PC-9 (cell line): Measurements from ENCODE around the gene HOXB5. TPM values are rescaled to one million over a fixed set of nuclear protein-coding genes. Genes with fewer than 3 reads are reported as not detected.

ENCODE experiments used
- BruUV-seq: library from RNA; stranded (reverse); fragments of 400-500 nt; replicated peaks from 2 replicates; lab custom pipeline; 2021; lab: Mats Ljungman, UMichigan
- CTCF ChIA-PET: fragments of 300-600 bp; sonication (Branson Sonifier 250); formaldehyde crosslinking; loops from one replicate; lab custom pipeline; 2022; ENCODE audit warnings: antibody characterized with exemption; lab: Charles Lee
- POLR2A ChIA-PET: fragments of 300-600 bp; sonication (Branson Sonifier 250); formaldehyde crosslinking; loops from one replicate; lab custom pipeline; 2022; ENCODE audit warnings: antibody characterized with exemption; ENCODE audit not compliant: unreplicated experiment; lab: Charles Lee
- DNase-seq, 2 experiments: peaks; one replicate each; pipeline versions ENCODE4 v3.0.0 to v3.0.0-alpha.2; 2015 to 2022; ENCODE audit warnings: mixed read lengths in 1 of 2
- H2AFZ ChIP-seq: fragments of 200-600 bp; sonication (generic); 2 replicates; pipeline ENCODE4 v1.8.1; 2017; ENCODE audit warnings: antibody characterized with exemption
- H3F3A ChIP-seq: fragments of 200-600 bp; sonication (generic); 2 replicates; pipeline ENCODE4 v1.8.1; 2017; ENCODE audit warnings: antibody characterized with exemption, mild to moderate bottlenecking, low read depth; ENCODE audit not compliant: insufficient read depth
- H3K27ac ChIP-seq: fragments of 200-600 bp; sonication (generic); 2 replicates; pipeline ENCODE4 v1.6.1; 2016; ENCODE audit warnings: mixed run types
- H3K27me3 ChIP-seq: fragments of 200-600 bp; sonication (generic); 2 replicates; pipeline ENCODE4 v1.6.1; 2016; ENCODE audit warnings: low read depth, mixed run types; ENCODE audit not compliant: insufficient read depth
- H3K36me3 ChIP-seq: fragments of 200-600 bp; sonication (generic); 2 replicates; pipeline ENCODE4 v1.6.1; 2016; ENCODE audit warnings: low read depth, mixed run types
- H3K4me1 ChIP-seq: fragments of 200-600 bp; sonication (generic); replicated peaks from 2 replicates; pipeline ENCODE4 v1.6.1; 2016; ENCODE audit warnings: mixed run types; ENCODE audit not compliant: insufficient read depth
- H3K4me2 ChIP-seq: fragments of 200-600 bp; sonication (generic); 2 replicates; pipeline ENCODE4 v1.6.1; 2017; ENCODE audit warnings: mixed run types
- H3K4me3 ChIP-seq: fragments of 200-600 bp; sonication (generic); 2 replicates; pipeline ENCODE4 v1.6.1; 2016; ENCODE audit warnings: mixed run types
- H3K79me2 ChIP-seq: fragments of 200-600 bp; sonication (generic); 2 replicates; pipeline ENCODE4 v1.6.1; 2017; ENCODE audit warnings: low read depth, mixed run types
- H3K9me2 ChIP-seq: fragments of 200-600 bp; sonication (generic); 2 replicates; pipeline ENCODE4 v1.8.1; 2017; ENCODE audit warnings: mild to moderate bottlenecking; ENCODE audit not compliant: insufficient read depth
- H3K9me3 ChIP-seq: fragments of 200-600 bp; sonication (generic); 2 replicates; pipeline ENCODE4 v1.8.1; 2016; ENCODE audit warnings: low read depth; ENCODE audit not compliant: insufficient read depth
- H4K20me1 ChIP-seq: fragments of 200-600 bp; sonication (generic); 2 replicates; pipeline ENCODE4 v1.8.1; 2017; ENCODE audit not compliant: insufficient read depth
- EZH2 ChIP-seq: fragments of 200-600 bp; sonication (generic); IDR thresholded peaks from 2 replicates; pipeline ENCODE4 v1.8.0; 2017; ENCODE audit warnings: antibody characterized with exemption, low read depth
- intact Hi-C: fragments of 100-400 bp; cut with micrococcal nuclease; formaldehyde crosslinking; loops from one replicate; pipeline ENCODE4 v1.10.0; 2022; ENCODE audit not compliant: unreplicated experiment
- total RNA-seq: library from RNA; stranded (reverse); gene quantifications from 2 replicates; pipeline ENCODE4 v1.2.3, GENCODE V29; 2021
- TF ChIP-seq, protein P1 (sequence below): fragments of 200-600 bp; sonication (generic); conservative IDR thresholded peaks from 2 replicates; pipeline ENCODE4 v1.6.1; 2017; ENCODE audit warnings: mixed run types, antibody characterized with exemption, mild to moderate bottlenecking, moderate library complexity

HOXB5 gene
- total RNA-seq, 1 experiment from 2014 or later: 12.9 TPM

DNA sequence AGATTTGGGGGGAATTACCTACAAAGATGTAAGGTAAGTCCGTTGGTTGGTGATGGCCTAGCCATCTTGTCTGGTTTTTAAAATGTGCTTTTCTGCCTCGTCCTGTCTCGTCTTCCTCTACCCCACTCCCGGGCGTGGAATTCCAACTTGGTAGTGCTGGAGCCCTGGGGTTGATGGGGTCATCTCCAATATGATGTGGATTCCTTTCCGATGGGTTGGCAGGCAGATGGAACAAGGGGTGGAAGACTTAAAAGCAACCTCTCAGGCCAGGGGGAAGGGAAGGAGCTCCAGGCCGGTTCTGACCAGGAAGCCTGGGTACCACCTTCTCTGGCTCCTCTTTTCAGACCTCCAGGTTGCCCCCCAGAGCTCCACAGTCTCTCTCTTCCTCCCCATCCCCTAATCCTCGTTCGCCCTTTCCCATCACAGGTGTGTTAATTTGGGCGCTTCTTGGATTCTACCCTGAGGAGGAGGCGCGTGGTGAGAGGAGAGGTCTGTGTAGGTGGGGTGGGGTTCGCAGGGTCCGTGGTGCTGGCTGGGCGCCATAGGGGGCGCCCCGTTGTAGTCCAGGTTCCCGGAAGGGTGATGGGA lies 43.6 kb downstream of the HOXB5 start:
- TF ChIP-seq, protein P1, sequence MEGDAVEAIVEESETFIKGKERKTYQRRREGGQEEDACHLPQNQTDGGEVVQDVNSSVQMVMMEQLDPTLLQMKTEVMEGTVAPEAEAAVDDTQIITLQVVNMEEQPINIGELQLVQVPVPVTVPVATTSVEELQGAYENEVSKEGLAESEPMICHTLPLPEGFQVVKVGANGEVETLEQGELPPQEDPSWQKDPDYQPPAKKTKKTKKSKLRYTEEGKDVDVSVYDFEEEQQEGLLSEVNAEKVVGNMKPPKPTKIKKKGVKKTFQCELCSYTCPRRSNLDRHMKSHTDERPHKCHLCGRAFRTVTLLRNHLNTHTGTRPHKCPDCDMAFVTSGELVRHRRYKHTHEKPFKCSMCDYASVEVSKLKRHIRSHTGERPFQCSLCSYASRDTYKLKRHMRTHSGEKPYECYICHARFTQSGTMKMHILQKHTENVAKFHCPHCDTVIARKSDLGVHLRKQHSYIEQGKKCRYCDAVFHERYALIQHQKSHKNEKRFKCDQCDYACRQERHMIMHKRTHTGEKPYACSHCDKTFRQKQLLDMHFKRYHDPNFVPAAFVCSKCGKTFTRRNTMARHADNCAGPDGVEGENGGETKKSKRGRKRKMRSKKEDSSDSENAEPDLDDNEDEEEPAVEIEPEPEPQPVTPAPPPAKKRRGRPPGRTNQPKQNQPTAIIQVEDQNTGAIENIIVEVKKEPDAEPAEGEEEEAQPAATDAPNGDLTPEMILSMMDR: no peak
- TF ChIP-seq EZH2: no peak
- CTCF ChIA-PET: no interaction called here
- Histone ChIP-seq H3K4me1 (no peaks in the 10 kb centered on the region), H3K27ac (no peak overlapping the region), H3K4me2 (no peak overlapping the region), H3K4me3 (no peak overlapping the region), H3K9me2 (no peaks in the 10 kb centered on the region), H3K27me3 (no peaks in the 10 kb centered on the region), H3K79me2 (no peaks in the 10 kb centered on the region), H3K9me3 (no peaks in the 10 kb centered on the region), H3F3A (peaks cover 7% of the 10 kb centered on the region; the same call in 1 of the 2 replicates), H4K20me1 (no peaks in the 10 kb centered on the region), H2AFZ (no peak overlapping the region), H3K36me3 (no peaks in the 10 kb centered on the region)
- no peak for DNase-seq
- POLR2A ChIA-PET: no interaction called here
- BruUV-seq: no TSS peak
- intact Hi-C loops: no loop called here

- no TSS peak for BruUV-seq
Observed at GRCh38 chr17:48549281-48549630, 44.3 kb downstream of the HOXB5 start.

DNA sequence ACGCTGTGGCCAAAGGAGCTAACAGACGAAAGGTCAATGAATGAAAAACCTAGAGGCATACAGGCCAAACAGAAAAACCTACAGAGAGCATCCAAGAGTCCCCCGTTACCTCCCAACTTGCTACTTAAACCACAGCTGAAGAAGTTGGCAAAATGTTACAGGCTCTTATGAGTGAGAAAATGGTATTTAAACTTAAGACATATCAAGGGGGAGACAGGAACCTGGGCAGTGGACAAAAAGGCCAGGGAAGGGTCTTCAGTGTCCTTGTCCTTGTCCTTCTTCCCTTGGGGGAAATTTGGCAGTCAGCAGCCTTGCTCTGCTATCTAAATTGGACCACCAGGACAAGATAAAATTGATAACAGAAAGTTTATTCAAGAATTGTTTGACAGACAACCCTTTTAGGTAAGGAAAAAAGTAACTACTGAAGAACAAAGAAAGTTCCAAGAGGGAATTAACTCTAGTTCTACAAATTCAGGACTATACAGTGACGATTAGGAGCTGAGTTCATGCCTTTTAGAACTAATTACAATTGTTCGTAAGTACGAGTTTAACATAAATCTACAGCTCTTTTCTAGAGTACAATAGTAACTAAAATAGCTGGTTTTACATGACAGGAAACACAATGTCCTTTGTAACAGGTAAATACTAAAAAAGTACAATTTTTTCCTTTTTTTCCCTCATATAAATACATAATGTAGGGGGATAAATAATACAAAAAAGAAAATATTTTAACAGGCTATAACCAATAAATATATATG lies 44.9 kb downstream of the HOXB5 start:
- no peaks in the 10 kb centered on the region for H3K4me1 ChIP-seq
- peaks cover 7% of the 10 kb centered on the region; the same call in 1 of the 2 replicates for H3F3A ChIP-seq
- no peaks in the 10 kb centered on the region for H3K9me2 ChIP-seq
- ChIA-PET CTCF (no interaction called here), POLR2A (no interaction called here)
- no peak overlapping the region for H2AFZ ChIP-seq
- H3K9me3 ChIP-seq: no peaks in the 10 kb centered on the region
- H3K4me3 ChIP-seq: no peak overlapping the region
- no peaks in the 10 kb centered on the region for H4K20me1 ChIP-seq
- H3K27ac ChIP-seq: no peak overlapping the region
- no peaks in the 10 kb centered on the region for H3K79me2 ChIP-seq
- BruUV-seq: no TSS peak
- TF ChIP-seq, protein P1: no peak
- TF ChIP-seq EZH2: no peak
- DNase-seq: no peak
- H3K4me2 ChIP-seq: no peak overlapping the region
- H3K36me3 ChIP-seq: no peaks in the 10 kb centered on the region
- intact Hi-C loops: no loop called here
- no peaks in the 10 kb centered on the region for H3K27me3 ChIP-seq

More at GRCh38 chr17:48549281-48549630, 44.3 kb downstream of the HOXB5 start:
- intact Hi-C loops: no loop called here
- H3K27me3 ChIP-seq: no peaks in the 10 kb centered on the region
- no peaks in the 10 kb centered on the region for H3K79me2 ChIP-seq
- POLR2A ChIA-PET: no interaction called here
- no peaks in the 10 kb centered on the region for H3K36me3 ChIP-seq
- no peak for TF ChIP-seq EZH2
- TF ChIP-seq, protein P1: no peak
- H2AFZ ChIP-seq: no peak overlapping the region
- H3K4me3 ChIP-seq: no peak overlapping the region
- peaks cover 7% of the 10 kb centered on the region; the same call in 1 of the 2 replicates for H3F3A ChIP-seq
- H3K9me2 ChIP-seq: no peaks in the 10 kb centered on the region
- no peak overlapping the region for H3K4me2 ChIP-seq
- H3K4me1 ChIP-seq: no peaks in the 10 kb centered on the region
- H3K9me3 ChIP-seq: no peaks in the 10 kb centered on the region
- no peak overlapping the region for H3K27ac ChIP-seq
- H4K20me1 ChIP-seq: no peaks in the 10 kb centered on the region
- DNase-seq: no peak
- CTCF ChIA-PET: no interaction called here
